Stimulated activated CD4-positive, alpha-beta T cell treated with anti-CD3 and anti-CD28 coated beads, Interleukin-12 subunit alpha, Interleukin-12 subunit beta, amount 100 ng/mL, for 4 hours (primary cell): Measurements from ENCODE around the gene RYR1.
"Not testable (repeated sequence)": the region's sequence is repeated elsewhere in the genome, so short reads cannot be mapped to it uniquely, and the experiment has no call there.

Experiments used
- DNase-seq: peaks from one replicate; pipeline ENCODE4 v3.0.0-alpha.2; 2020

The RYR1 gene

DNA sequence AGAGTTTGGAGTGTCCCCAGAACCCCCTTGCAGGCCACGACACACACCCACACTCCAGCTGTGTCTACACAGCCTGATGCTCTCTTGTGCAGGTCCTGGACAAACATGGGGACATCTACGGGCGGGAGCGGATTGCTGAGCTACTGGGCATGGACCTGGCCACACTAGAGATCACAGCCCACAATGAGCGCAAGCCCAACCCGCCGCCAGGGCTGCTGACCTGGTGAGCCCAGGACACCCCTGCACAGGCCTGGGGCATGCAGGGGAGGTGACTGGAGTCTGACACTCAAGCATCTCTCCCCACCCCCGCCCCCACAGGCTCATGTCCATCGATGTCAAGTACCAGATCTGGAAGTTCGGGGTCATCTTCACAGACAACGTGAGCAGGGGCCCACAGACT lies 144.3 kb downstream of the RYR1 start:
- no peak for DNase-seq

DNA sequence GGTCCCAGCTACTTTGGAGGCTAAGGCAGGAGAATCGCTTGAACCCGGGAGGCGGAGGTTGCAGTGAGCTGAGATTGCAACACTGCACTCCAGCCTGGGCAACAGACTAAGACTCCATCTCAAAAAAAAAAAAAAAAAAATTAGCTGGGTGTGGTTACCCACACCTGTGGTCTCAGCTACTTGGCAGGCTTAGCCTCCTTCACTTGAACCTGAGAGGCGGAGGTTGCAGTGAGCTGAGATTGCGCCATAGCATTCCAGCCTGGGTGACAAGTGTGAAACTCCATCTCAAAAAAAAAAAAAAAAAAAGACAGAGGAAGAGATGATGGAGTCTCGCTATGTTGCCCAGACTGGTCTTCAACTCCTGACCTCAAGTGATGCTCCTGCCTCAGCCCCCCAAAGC lies 145.8 kb downstream of the RYR1 start:
- DNase-seq: not testable (repeated sequence)

DNA sequence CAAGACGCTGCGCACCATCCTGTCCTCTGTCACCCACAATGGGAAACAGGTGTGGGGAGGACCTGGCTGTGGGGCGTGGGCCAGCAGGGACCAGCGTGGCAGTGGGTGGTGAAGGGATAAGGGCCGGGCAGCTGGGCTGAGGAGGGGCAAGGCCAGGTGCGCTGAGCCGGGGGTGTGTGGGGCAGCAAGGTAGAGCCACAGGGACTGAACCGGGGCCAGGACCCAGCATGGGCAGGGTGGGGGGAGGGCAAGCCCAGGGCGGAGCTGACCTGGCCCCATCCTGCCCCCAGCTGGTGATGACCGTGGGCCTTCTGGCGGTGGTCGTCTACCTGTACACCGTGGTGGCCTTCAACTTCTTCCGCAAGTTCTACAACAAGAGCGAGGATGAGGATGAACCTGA lies 146.6 kb downstream of the RYR1 start:
- no peak for DNase-seq

DNA sequence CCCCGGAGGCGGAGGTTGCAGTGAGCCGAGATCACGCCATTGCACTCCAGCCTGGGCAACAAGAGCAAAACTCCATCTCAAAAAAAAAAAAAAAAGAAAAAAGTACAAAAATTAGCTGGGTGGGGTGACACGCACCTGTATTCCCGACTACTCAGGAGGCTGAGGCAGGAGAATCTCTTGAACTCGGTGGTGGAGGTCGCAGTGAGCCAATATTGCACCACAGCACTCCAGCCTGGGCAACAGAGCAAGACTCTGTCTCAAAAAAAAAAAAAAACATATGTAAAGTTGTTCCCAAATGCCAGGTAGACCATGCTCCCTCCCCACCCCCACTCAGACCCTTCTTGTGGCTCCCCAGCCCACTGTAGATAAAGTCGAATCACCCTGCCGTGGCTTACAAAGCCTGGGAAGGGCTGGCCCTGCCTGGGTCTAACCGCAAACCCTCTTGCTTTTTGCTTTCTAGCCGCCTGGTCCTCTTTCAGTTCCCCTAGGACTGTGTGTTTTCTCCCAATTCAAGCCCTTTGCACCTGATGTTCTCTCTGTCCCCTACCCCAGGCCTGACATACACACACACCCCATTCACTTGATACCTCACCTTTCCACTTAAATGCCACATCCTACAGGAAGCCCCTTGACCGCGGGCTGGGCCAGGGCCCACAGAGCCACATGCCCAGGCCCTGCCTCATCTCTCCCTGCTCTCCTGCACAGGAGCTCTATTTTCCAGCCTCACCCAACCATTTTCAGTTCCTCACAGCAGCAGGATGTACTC lies 149.9 kb downstream of the RYR1 start:
- no peak for DNase-seq

DNA sequence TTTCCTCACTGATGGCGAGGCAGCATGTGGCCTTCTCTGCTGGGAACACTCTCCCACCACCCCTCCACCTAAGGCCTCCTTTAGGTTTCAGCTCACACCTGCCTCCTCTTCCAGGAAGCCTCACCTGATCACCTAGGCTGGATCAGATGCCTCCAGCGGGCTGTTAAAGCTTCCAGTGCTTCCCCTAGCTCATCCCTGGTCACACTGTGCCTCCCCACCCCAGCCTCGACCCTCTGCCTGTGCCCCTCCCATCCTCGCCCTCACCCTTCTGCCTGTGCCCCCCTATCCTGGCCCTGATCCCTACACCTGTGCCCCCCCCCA lies 150.5 kb downstream of the RYR1 start:
- DNase-seq: no peak

DNA sequence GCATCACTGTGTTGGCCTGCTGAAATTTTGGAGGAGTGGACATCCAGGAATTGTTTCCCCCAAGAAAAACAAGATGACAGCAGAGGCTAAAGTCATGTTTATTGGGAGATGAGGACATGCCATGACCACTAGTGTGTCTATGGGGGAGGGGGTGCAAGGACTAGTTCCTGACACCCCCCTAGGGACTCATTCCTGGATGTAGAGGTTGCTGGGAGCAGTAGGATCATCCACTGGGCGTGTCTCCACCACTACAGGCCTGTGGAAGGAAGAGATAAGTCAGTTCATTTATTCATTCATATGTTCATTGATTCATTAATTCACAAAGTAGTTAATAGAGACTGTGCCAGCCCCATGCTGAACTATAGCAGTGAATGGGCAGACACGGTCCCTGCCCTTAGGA lies 154.1 kb downstream of the RYR1 start:
- no peak for DNase-seq

DNA sequence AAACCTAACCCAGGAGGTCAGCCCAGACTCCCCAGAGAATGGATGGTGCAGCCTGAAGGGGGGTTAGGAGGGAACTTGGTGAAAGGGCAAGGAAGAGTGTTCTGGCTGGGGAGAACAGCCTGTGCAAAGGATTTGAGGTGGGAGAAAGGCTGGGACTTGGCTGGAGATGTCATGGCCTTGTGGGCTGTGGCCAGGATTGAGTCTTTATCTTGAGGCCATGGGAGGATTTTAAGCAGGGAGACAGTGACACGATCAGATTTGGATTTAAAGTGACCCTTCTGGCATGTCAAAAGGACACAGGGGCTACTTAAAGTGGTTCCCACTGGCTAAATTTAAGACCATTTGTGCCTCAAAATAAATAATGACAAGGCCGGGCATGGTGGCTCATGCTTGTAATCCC lies 154.6 kb downstream of the RYR1 start:
- DNase-seq: no peak

DNA sequence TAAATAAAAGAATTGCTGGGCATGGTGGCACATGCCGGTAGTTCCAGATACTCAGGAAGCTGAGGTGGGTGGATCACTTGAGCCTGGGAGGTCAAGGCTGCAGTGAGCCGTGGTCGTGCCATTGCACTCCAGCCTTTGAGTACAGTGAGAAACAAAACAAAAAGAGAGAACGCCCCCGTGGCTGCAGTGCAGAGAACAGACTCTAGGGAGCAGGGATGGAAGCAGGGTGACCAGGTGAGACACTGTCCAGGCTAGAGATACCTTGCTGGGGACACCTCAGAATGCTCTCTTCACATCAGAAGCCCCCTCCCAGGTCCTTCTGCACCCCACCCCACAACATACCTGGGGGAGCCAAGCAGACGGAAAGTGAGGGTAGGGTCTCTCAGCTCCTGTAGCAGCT lies 159.4 kb downstream of the RYR1 start:
- no peak for DNase-seq

DNA sequence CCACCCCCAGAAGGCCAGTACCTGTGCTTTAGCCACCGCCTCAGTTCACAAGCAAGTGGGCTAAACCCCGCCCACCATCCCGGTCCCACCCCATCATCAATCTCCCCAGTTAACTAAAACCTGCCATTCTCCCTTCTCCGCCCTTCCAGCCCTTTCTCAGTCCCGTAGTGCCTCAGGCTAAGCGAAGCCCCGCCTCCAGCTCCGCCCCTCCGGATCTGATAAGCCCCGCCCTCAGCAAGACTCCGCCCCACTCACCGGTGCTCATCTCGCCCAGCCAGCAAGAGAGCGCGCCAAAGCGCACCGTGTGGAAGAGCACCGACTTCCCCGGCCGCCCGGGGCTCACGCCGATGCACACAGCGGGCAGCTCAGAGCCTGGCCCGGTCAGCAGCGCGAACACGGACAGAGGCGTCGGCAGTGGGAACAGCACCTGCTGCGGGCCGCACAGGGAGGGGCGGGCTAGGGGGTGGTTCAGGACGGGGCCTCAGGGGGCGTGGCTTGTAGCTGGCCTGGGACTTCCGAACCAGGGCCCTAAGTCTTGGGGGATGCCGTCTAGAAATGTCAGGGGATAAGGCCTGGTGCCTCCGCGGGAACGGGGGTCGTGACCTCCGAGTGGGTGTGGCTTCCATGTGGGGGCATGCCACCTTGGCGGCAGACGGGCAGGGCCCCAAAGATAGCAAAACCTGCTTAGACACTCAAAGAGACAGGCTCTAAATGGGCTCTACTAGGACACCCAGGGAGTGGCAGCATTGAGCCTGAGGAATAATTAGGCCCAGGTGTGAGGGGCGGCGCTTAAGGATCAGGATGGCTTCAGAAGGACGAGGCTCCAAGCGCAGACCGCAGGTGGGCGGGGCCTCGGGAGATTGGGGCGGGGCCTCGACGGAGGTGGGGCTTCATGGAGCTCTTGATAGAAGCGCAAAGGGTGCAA lies 162.8 kb downstream of the RYR1 start:
- peak; percentile 28 for DNase-seq

DNA sequence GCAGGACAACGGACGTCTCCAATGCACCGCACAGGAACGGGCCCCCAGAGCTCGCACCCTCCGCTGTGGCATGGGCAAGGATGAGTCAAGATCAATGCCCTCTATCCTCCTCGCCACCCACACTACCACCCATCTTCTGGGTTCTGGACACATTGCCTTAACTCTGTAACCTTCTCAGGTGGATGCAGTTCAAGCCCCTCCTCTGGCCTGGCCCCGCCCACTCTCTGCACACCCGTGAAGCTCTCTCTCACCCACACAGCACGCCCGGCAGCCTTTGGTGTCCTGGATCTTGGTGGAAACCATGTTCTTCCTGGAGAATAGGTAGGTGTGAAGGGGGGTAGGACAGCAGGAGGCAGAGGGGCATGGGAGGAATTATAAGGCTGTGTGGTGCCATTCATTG lies 163.6 kb downstream of the RYR1 start:
- no peak for DNase-seq

DNA sequence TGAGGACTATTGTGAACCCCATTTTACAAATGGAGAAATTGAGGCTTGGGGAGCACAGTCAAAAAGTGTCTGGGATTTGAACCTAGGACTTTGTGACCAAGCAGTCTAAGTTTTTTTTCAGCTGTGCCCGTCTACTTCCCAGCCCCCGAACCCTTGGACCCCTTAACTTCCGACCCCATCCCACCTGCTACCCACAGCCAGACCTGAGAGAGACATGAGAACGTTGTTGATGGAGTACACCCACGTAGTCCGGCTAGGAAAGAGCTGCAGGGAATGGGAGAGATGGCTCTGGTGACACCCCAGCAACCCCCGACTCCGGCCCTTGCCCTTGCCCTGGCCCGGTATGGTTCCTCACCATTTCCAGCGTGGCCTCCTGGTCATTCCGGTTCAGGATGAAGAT lies 166.2 kb downstream of the RYR1 start:
- DNase-seq: no peak

DNA sequence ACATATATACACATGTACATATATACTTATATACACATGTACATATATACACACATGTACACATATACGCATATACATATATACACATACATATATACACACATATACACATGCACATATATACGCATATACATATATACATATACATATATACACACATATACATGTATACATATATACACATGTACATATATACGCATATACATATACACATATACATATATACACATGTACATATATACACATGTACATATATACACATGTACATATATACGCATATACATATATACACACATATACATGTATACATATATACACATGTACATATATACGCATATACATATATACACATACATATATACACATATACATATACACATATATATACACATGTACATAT lies 169.4 kb downstream of the RYR1 start:
- not testable (repeated sequence) for DNase-seq

DNA sequence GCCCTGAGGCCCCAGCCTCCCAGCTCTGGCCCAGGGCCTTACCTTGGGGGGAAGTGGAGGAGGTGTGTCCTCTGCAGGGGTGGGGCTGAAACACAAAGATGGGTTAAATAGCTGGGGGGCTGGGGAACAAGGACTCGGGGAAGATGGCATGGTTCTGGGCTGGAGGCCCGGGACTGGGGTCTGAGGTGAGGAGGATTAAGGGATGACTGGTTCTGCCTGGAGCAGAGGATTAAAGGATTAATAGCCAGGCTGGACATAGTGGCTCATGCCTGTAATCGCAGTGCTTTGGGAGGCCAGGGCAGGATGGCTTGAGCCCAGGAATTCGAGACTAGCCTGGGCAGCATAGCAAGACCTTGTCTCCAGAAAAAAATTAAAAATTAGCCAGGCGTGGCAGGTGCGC lies 172.6 kb downstream of the RYR1 start:
- DNase-seq: no peak

DNA sequence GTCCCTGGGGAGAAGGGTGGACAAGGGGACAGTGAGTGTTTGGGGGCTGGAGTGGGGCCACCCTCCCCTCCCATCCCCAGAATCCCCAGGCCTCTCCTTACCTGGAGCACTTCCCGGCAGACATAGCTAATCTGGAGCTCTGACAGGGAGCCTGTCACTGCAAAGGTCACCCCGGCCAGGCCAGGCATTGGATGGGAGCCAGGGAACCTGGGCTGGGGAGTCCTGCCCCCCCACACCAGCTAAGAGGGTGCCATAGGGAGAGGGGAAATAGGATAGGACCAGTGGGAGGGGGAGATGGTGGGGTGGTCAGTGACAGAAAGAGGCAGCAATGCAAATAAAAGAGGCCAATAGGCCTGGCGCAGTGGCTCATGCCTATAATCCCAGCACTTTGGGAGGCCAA lies 180.8 kb downstream of the RYR1 start:
- DNase-seq: no peak

DNA sequence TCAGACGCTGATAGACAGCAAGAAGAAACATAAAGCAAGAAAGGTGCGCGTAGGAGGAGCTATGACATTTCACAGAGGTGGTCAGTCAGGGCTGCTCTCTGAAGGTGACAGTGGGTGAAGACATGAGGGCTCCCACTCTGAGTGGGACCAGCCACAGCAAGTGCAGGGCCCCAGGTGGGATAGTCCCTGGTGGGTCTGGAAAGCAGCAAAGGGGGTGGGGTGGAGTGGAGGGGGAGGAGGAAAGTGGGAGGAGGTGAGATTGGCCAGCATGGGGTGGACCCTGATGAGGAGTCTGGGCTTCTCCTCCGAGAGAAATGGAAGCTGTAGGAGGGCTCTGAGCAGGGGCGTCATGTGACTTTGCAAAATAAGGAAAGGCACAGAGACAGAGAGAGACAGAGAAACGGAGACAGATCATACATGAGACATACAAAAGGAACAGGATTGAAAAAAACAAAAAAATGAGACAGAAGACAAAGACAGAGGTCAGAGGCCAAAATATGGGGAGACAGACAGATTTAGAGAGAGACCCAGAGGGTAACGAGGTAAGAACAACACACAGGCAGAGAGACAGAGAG lies 181.6 kb downstream of the RYR1 start:
- DNase-seq: no peak

DNA sequence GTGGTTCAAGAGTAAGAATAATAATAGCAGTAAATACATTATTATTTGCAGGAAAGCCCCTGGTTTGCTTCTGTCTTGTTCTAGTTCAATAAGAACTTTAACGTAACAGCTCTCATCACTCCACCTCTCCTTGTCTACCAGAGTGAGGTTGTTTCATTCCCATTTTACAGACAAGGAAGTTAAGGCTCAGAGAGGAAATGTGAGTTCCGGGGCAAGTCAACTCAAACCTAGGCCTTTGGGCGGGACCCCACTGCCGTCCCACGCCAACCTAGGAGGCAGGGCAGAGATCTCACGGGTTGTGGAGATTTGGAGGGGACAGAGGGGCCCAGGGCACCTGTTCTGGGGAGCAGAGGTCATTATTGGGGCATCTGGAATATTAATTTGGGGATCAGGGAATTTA lies 182.8 kb downstream of the RYR1 start:
- DNase-seq: no peak

DNA sequence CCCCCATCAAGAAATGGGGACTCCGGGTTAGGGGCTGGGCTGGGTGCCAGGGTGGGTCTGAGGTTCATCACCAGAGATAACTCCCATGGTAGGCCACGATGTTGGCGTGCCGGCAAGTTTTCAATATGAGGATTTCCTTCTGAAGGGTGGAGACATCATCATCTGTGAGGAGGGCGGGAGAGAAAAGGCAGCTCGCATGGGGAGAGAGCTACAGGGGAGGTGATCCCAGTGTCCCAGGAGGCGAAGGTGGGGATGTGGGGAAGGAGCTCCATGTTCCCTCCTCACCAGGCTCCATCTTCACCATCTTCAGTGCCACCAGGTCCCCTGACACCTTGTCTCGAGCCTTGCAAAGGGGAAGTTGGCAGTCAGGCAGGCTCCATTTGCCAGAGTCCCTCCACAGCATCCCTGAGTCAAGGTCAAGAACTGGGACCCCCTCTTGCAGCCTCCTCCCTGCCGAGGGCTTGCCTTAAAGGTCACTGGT lies 183.8 kb downstream of the RYR1 start:
- DNase-seq: no peak

DNA sequence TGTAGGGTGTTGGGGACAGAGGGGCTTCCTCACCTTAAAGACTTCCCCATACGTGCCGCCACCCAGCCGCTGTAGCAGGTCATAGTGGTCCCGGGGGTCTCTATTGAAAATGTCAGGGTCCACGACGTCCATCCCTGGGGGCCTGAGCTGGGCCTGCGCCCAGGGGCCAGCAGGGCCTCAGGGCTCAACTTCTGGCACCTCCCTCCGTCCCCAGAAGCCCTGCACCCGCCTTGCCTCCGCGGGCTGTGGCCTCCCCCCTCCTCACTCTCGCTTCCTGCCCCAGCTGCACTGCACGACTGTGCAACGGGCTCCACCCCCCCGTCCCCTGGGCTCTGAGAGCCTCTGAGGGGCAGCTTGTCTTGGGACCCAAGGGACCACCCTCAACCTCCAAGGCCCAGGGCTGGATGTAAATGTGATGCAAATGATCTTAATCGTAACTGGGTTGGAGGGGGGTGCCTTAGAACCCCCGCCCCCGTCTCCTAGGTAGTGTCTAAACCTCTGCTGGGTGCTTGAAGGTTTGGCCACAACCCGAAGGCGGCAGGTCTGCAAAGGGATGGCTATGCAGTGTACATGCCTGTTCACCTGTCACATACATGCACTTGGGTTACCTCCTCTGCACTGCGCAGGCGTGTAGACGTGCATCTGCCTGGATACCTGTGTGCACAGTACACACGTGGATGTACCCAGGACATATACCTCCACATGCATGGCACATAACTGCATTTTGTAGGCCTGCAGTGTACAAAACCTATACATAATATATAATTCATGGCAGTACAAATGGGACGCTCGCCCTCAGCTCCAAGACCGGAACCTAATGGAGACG lies 184.5 kb downstream of the RYR1 start, which contains the start of gene MAP4K1:
TSS of gene MAP4K1 (minus strand) at position 190 of the 826 bp plus-strand sequence. CDS start at position 132, 58 bp downstream.
- DNase-seq: peak; percentile 63

DNA sequence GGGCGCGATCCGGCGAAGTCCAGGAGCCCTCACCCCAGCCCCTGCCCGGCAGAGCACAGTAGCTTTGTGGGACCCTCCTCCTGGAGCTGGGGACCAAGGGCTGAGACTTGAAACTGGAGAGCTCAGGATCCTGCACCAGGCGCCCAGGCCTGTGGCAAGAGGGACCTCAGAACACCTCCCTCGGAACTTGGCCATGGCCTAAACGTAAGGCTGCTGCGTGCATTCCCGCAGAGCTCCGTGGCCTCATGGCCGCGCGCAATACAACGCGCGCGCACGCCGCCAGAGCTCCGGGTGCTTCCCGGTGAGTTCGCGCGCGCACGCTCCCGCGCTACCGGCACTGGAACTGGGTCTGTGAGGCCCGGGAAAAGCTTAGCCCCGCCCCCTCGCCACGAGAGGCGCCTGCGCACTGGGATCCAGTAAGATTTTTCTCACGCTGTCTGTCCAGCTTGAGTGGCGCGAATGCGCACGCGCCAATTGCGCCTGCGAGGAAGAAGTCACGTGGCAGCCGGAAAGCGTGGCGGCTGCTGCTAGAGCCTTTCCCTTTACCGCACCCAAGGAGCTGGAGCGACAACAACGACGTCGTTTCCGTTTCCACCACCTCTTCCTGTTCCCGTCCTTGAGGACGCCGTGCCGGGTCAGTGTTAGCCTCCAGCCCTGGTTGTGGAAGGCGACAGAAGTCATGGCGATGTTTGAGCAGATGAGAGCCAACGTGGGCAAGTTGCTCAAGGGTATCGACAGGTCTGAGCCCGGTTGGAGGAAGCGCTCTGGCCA lies 185.3 kb downstream of the RYR1 start, which contains the start of gene EIF3K:
TSS of gene EIF3K (plus strand) at position 599 of the 771 bp plus-strand sequence. CDS start at position 680, 81 bp downstream.
- peak; percentile 98 for DNase-seq

DNA sequence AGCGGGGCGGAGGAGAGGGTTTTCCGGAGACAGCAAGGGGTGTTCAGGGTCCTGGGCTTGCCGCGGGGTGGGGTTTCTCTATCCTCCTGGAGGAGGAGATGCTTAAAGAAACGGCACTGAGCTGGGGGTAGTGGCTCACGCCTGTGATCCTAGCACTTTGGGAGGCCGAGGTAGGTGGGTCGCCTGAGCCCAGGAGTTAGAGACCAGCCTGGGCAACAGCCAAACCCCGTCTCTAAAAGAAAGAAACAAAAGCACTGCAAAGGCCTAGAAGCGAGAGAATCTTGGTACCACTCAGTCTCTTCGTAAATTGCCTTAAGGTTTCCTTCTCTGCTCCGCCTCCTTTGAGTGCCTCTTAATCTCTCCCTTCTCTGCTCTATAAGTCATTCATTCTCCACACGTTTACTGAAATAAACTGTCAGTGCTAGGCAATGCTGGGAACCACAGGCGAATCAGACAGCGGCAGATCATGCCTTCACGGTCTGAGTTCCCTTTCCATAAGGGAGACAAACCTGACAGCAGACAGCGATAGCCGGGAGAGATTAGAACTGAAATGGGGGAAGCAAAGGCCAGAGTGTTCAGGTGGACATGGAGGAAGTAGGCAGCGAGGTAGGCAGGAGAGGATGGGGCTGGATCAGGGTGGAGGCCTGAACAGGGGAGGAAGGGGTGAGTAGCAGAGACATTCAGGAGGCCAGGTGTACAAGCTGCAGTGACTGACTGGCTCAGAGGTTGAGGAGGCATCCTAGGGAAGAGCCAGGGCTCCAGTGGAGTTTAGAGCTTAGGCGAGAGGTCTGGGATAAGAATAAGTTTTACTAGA lies 186.1 kb downstream of the RYR1 start:
- no peak for DNase-seq

DNA sequence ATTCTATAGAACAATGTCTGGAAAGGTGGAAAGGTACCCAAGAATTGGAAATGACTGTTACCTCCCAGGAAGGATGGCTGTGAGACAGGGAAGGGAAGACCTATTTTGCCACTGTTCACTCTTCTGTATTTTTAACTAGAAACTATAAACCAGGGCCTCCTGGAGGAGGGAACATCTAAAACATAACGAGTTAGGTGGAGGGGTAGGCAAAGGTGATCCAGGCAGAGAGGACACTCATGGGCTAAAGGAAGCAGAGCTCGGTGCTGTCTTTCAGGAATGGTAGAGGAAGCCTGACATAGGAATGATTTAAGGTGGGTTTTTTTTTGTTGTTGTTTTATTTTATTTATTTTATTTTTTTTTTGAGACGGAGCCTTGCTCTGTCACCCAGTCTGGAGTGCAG lies 191.3 kb downstream of the RYR1 start:
- DNase-seq: no peak
